PC-3 (cell line): ENCODE measurements around the gene PAMR1.

Experiments used
- CTCF ChIP-seq: fragments of 300-600 bp; sonication (generic); conservative IDR thresholded peaks from 2 replicates; pipeline ENCODE4 v1.5.1; 2017; ENCODE audit warnings: antibody characterized with exemption, low read depth, mild to moderate bottlenecking, low read length
- EZH2 ChIP-seq: fragments of 300-600 bp; sonication (generic); IDR thresholded peaks from one replicate; pipeline ENCODE4 v1.6.1; 2017; ENCODE audit warnings: antibody characterized with exemption, mild to moderate bottlenecking, low read length; ENCODE audit not compliant: unreplicated experiment
- EZH2phosphoT487 ChIP-seq: fragments of 300-600 bp; sonication (generic); IDR thresholded peaks from 2 replicates; pipeline ENCODE4 v1.6.1; 2018; ENCODE audit warnings: mild to moderate bottlenecking, antibody characterized with exemption, low read length, borderline replicate concordance

GRCh38 chr11:35454362-35454761 lies 71.1 kb downstream of the PAMR1 start:
- TF ChIP-seq EZH2 (no peak), CTCF (no peak), EZH2phosphoT487 (no peak)
